Measurements from ENCODE around the gene ARID3A. TPM values are rescaled to one million over a fixed set of nuclear protein-coding genes. Genes with fewer than 3 reads are reported as not detected.
A peak's percentile ranks its signal among the peaks of the same experiment; 100 is the strongest.

Gene ARID3A
- total RNA-seq, 1 experiment from 2014 or later, result 239 TPM

- Mint-ChIP-seq H3K27me3 (ENCODE audit: insufficient read depth, unreplicated experiment) (no peaks in the 10 kb centered on the region), H3K27ac (ENCODE audit: unreplicated experiment) (no peak overlapping the region), H3K36me3 (ENCODE audit: insufficient read depth, unreplicated experiment) (peaks cover 38% of the 10 kb centered on the region), H3K4me1 (ENCODE audit: low read depth, unreplicated experiment) (peaks cover 8% of the 10 kb centered on the region), H3K4me3 (ENCODE audit: unreplicated experiment) (no peak overlapping the region), H3K9me3 (ENCODE audit: unreplicated experiment) (no peaks in the 10 kb centered on the region)
- H3K4me3 ChIP-seq (ENCODE audit: low read depth, low read length), result no peak overlapping the region
- intact Hi-C loops (cut with micrococcal nuclease; ENCODE audit: unreplicated experiment), result no loop called here
- H3K36me3 ChIP-seq (ENCODE audit: control insufficient read depth, insufficient read depth, low read length), result no peaks in the 10 kb centered on the region; the same call in 1 of the 2 replicates
- no peaks in the 10 kb centered on the region for H3K27me3 ChIP-seq (replicated peaks; ENCODE audit: control insufficient read depth, insufficient read depth, low read length)
- POLR2A ChIA-PET, result no interaction called here
- no peak for DNase-seq
- no TSS peak for BruUV-seq (replicated peaks)
- H3K4me1 ChIP-seq, result peaks cover 23% of the 10 kb centered on the region
- no peaks in the 10 kb centered on the region for H3K9me3 ChIP-seq
- no peak for TF ChIP-seq CTCF (IDR thresholded peaks at IDR 0.05; ENCODE audit: insufficient read depth in 1 of 2, low read depth in 1 of 2, low read length in 1 of 2, severe bottlenecking in 1 of 2, unreplicated experiment in 1 of 2)
- CTCF ChIA-PET, result no interaction called here
Observed at GRCh38 chr19:1017906-1018305, 92.1 kb downstream of the ARID3A start.

- TF ChIP-seq CTCF (IDR thresholded peaks at IDR 0.05; ENCODE audit: insufficient read depth in 1 of 2, low read depth in 1 of 2, low read length in 1 of 2, severe bottlenecking in 1 of 2, unreplicated experiment in 1 of 2), result no peak
- TSS peak; percentile 36 for BruUV-seq (replicated peaks)
- Mint-ChIP-seq H3K4me3 (ENCODE audit: unreplicated experiment) (peak overlapping the region; percentile 95), H3K27ac (ENCODE audit: unreplicated experiment) (no peak overlapping the region), H3K27me3 (ENCODE audit: insufficient read depth, unreplicated experiment) (no peaks in the 10 kb centered on the region), H3K9me3 (ENCODE audit: unreplicated experiment) (no peaks in the 10 kb centered on the region), H3K4me1 (ENCODE audit: low read depth, unreplicated experiment) (peaks cover 8% of the 10 kb centered on the region), H3K36me3 (ENCODE audit: insufficient read depth, unreplicated experiment) (peaks cover 38% of the 10 kb centered on the region)
- H3K27me3 ChIP-seq (replicated peaks; ENCODE audit: control insufficient read depth, insufficient read depth, low read length), result no peaks in the 10 kb centered on the region
- DNase-seq, result no peak
- intact Hi-C loops (cut with micrococcal nuclease; ENCODE audit: unreplicated experiment), result no loop called here
- no peaks in the 10 kb centered on the region; the same call in 1 of the 2 replicates for H3K36me3 ChIP-seq (ENCODE audit: control insufficient read depth, insufficient read depth, low read length)
- POLR2A ChIA-PET, result no interaction called here
- peaks cover 23% of the 10 kb centered on the region for H3K4me1 ChIP-seq
- no peaks in the 10 kb centered on the region for H3K9me3 ChIP-seq
- CTCF ChIA-PET, result interaction anchor here (0.7 kb wide), 1 partner anchor 22 kb away, joined by 3 read pairs; the partner anchor contains the start of gene ABCA7
- no peak overlapping the region for H3K4me3 ChIP-seq (ENCODE audit: low read depth, low read length)
Observed at GRCh38 chr19:1018393-1018792, 92.6 kb downstream of the ARID3A start.

- no peaks in the 10 kb centered on the region for H3K27me3 Mint-ChIP-seq (ENCODE audit: insufficient read depth, unreplicated experiment)
Observed at GRCh38 chr19:1018932-1019615, 93.2 kb downstream of the ARID3A start.

More at GRCh38 chr19:1018932-1019615, 93.2 kb downstream of the ARID3A start:
- H3K4me1 ChIP-seq, result peaks cover 23% of the 10 kb centered on the region
- H3K36me3 ChIP-seq (ENCODE audit: control insufficient read depth, insufficient read depth, low read length), result no peaks in the 10 kb centered on the region
- H3K27me3 ChIP-seq (replicated peaks; ENCODE audit: control insufficient read depth, insufficient read depth, low read length), result no peaks in the 10 kb centered on the region
- intact Hi-C loops (cut with micrococcal nuclease; ENCODE audit: unreplicated experiment), result no loop called here
- H3K36me3 Mint-ChIP-seq (ENCODE audit: insufficient read depth, unreplicated experiment), result peaks cover 31% of the 10 kb centered on the region
- CTCF ChIA-PET, result interaction anchor here (0.7 kb wide), 1 partner anchor 21 kb away, joined by 3 read pairs; the partner anchor contains the start of gene ABCA7
- peak overlapping the region; percentile 95 for H3K4me3 Mint-ChIP-seq (ENCODE audit: unreplicated experiment)
- H3K9me3 Mint-ChIP-seq (ENCODE audit: unreplicated experiment), result no peaks in the 10 kb centered on the region
- BruUV-seq (replicated peaks), result no TSS peak
- DNase-seq, result no peak
- H3K4me3 ChIP-seq (ENCODE audit: low read depth, low read length), result peak overlapping the region; percentile 62
- H3K9me3 ChIP-seq, result no peaks in the 10 kb centered on the region
- POLR2A ChIA-PET, result interaction anchor here (1.0 kb wide), 1 partner anchor 46 kb away, joined by 4 read pairs; no protein-coding TSS in a partner anchor
- peak overlapping the region; percentile 99 for H3K27ac Mint-ChIP-seq (ENCODE audit: unreplicated experiment)
- no peak for TF ChIP-seq CTCF (IDR thresholded peaks at IDR 0.05; ENCODE audit: insufficient read depth in 1 of 2, low read depth in 1 of 2, low read length in 1 of 2, severe bottlenecking in 1 of 2, unreplicated experiment in 1 of 2)
- peaks cover 8% of the 10 kb centered on the region for H3K4me1 Mint-ChIP-seq (ENCODE audit: low read depth, unreplicated experiment)
